Upper lobe of right lung (tissue), 1 donor: Measurements from ENCODE around the gene TTC33. TPM values are rescaled to one million over a fixed set of nuclear protein-coding genes. Genes with fewer than 3 reads are reported as not detected.
A peak's percentile ranks its signal among the peaks of the same experiment; 100 is the strongest.

ENCODE experiments used
- ATAC-seq: fragments of 200-7000 bp; cut with Tn5 transposase; one replicate; pipeline ENCODE4 v1.9.1; 2020; ENCODE audit warnings: mild to moderate bottlenecking, moderate library complexity
- DNase-seq: peaks from one replicate; pipeline ENCODE4 v3.0.0-alpha.2; 2020
- H3K27ac ChIP-seq: fragments of 200-600 bp; one replicate; pipeline ENCODE4 v1.8.0; 2022
- H3K27me3 ChIP-seq: fragments of 200-600 bp; one replicate; pipeline ENCODE4 v1.8.0; 2022; ENCODE audit warnings: mild to moderate bottlenecking
- H3K36me3 ChIP-seq: fragments of 200-600 bp; one replicate; pipeline ENCODE4 v1.8.0; 2022
- H3K4me1 ChIP-seq: fragments of 200-600 bp; one replicate; pipeline ENCODE4 v1.8.0; 2022
- H3K4me3 ChIP-seq: fragments of 200-600 bp; one replicate; pipeline ENCODE4 v1.8.0; 2022; ENCODE audit warnings: mild to moderate bottlenecking
- H3K9me3 ChIP-seq: fragments of 200-600 bp; one replicate; pipeline ENCODE4 v1.8.0; 2022
- intact Hi-C: fragments of 100-400 bp; cut with DNase I; formaldehyde crosslinking; loops from one replicate; pipeline ENCODE4 v1.11.0; 2022
- total RNA-seq: library from RNA; stranded (reverse); fragmentation: NEBNext Ultra II Directional; extraction: Animal tissue kit (Norgen Biotek cat#: 25700); gene quantifications from one replicate; pipeline ENCODE4 v1.2.1, GENCODE V29; 2021
- TF ChIP-seq, protein P1 (sequence below): fragments of 200-600 bp; IDR thresholded peaks from one replicate; pipeline ENCODE4 v1.8.0; 2022; ENCODE audit warnings: antibody characterized with exemption
- donor health status: DM: no; HTN: yes; CAD: no; lungs with severe emphysema.

Gene TTC33
- total RNA-seq, 1 donor from 2014 or later: 16.6 TPM

DNA sequence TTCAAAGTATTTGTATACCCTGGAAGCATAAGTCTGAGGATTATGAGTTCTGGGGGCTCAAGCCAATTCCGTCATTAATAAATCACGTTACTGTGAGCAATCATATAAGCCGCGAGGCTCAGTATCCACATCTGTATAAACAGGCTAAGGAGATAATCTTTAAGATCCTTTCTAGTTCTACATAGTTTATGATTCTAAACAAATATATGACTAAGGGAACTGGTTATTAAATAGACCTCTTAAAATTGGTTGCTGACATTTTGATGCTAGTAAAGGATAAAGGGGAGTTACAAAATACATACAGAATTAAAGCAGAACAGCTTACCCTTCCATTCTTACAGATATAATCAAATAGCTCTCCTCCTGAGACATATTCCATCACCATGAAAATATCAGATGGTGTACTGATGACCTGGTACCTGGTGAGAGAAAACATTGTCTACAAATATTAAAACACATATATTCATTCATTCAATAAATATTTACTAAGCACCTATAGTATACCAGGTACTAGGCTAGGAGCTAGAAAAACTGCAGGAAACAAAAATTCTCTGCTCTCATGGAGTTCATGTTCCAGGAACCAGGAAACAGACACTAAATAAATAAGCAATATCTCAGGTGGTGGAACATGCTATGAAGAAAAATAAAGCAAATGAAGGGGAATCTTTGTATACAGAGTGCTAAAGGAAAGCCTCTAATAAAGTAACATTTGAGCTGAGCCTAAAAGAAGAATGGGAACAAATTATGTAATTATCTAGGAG lies 19.5 kb upstream of the TTC33 start:
- H3K4me1 ChIP-seq: peaks cover 7% of the 10 kb centered on the region
- intact Hi-C loops: no loop called here
- H3K9me3 ChIP-seq: no peaks in the 10 kb centered on the region
- H3K27me3 ChIP-seq: no peaks in the 10 kb centered on the region
- H3K27ac ChIP-seq: no peak overlapping the region
- DNase-seq: no peak
- peaks cover 60% of the 10 kb centered on the region for H3K36me3 ChIP-seq
- TF ChIP-seq, protein P1, sequence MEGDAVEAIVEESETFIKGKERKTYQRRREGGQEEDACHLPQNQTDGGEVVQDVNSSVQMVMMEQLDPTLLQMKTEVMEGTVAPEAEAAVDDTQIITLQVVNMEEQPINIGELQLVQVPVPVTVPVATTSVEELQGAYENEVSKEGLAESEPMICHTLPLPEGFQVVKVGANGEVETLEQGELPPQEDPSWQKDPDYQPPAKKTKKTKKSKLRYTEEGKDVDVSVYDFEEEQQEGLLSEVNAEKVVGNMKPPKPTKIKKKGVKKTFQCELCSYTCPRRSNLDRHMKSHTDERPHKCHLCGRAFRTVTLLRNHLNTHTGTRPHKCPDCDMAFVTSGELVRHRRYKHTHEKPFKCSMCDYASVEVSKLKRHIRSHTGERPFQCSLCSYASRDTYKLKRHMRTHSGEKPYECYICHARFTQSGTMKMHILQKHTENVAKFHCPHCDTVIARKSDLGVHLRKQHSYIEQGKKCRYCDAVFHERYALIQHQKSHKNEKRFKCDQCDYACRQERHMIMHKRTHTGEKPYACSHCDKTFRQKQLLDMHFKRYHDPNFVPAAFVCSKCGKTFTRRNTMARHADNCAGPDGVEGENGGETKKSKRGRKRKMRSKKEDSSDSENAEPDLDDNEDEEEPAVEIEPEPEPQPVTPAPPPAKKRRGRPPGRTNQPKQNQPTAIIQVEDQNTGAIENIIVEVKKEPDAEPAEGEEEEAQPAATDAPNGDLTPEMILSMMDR: no peak
- H3K4me3 ChIP-seq: no peak overlapping the region
- no peak for ATAC-seq

DNA sequence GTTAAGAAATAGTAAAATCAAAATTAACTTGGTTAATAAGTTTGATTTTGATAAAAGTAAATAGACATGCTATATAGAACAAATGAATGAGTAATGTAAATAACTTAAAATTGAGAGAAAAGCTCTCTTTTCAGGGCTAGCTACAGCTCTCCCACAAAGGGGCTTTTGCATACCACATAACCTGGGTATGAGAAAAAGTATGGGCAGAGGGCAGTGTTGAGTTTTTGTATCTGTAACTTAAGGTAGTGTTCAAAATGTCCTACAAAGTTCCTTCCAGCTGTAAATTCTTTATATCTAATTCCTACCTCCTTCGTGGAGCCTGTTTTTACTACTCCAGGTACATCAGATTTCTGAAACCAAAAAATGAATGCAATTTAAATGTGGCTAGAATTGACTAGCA lies 18.9 kb upstream of the TTC33 start:
- Histone ChIP-seq H3K4me1 (peaks cover 7% of the 10 kb centered on the region), H3K27me3 (no peaks in the 10 kb centered on the region), H3K36me3 (peaks cover 65% of the 10 kb centered on the region), H3K27ac (no peak overlapping the region), H3K9me3 (no peaks in the 10 kb centered on the region), H3K4me3 (no peak overlapping the region)
- DNase-seq (no peak), ATAC-seq (no peak)
- intact Hi-C loops: no loop called here
- TF ChIP-seq, protein P1: no peak

DNA sequence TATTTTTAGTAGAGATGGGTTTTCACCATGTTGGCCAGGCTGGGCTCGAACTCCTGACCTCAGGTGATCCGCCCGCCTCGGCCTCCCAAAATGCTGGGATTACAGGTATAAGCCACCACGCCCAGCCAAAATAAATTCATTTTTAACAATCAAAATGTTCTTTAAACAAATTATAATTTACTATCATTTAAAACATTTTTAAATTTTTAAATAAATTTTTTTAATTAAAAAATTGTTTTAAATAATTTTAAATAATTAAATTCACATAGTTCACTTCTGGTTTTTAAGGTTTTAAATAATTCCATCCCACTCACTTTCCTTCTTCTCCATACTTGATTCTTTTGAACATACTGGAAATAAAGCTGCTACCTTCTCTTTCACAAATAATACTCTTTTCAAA lies 15.0 kb upstream of the TTC33 start:
- ATAC-seq: no peak
- H3K27ac ChIP-seq: no peak overlapping the region
- peaks cover 82% of the 10 kb centered on the region for H3K36me3 ChIP-seq
- H3K9me3 ChIP-seq: no peaks in the 10 kb centered on the region
- H3K4me3 ChIP-seq: no peak overlapping the region
- DNase-seq: no peak
- intact Hi-C loops: no loop called here
- TF ChIP-seq, protein P1: no peak
- peaks cover under 1% of the 10 kb centered on the region for H3K4me1 ChIP-seq
- H3K27me3 ChIP-seq: no peaks in the 10 kb centered on the region

DNA sequence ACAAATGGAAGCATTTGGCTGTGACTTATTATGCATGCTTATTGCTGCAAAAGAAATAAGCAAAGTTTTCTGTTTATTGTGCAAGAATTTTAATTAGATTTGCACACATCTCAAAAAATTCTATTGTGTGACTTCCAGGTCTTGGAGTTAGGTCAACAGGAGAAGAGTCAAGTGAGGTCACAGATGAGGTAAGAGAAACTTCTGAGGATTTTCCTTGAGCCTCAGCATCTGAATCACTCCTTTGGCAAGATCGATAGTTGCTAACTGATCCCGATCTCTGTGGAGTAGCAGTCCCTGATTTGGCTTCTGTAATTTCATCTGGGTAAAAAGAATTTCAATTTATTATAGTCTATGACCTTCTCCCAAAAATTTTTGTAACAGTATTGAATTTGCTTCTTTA lies 6.9 kb upstream of the TTC33 start:
- no peak overlapping the region for H3K4me3 ChIP-seq
- ATAC-seq (no peak), DNase-seq (no peak)
- TF ChIP-seq, protein P1: no peak
- no peak overlapping the region for H3K27ac ChIP-seq
- H3K36me3 ChIP-seq: peaks cover 69% of the 10 kb centered on the region
- no peaks in the 10 kb centered on the region for H3K9me3 ChIP-seq
- H3K27me3 ChIP-seq: no peaks in the 10 kb centered on the region
- H3K4me1 ChIP-seq: no peaks in the 10 kb centered on the region
- intact Hi-C loops: no loop called here

DNA sequence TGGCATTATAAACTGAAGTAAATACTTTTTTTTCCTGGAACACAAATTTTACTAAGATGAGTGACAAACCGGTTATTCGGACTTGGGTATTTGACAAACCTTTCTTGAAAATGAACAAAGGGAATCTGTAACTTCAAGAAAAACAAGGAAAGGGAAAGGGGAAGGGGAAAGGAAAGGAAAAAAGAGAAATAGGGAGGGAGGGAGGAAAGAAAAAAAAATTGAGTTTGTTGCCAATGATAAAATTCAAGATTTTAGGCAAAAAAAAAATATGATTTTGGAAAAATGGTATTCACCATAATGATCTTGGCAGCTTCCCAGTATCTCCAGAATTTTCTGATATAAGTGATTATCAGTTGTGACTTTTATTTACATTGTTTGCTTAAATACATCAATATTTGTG lies 1.6 kb upstream of the TTC33 start:
- peaks cover 16% of the 10 kb centered on the region for H3K36me3 ChIP-seq
- H3K27ac ChIP-seq: no peak overlapping the region
- no peak for ATAC-seq
- peaks cover 10% of the 10 kb centered on the region for H3K4me1 ChIP-seq
- no peaks in the 10 kb centered on the region for H3K27me3 ChIP-seq
- H3K9me3 ChIP-seq: no peaks in the 10 kb centered on the region
- H3K4me3 ChIP-seq: no peak overlapping the region
- intact Hi-C loops: no loop called here
- TF ChIP-seq, protein P1: no peak
- DNase-seq: no peak

DNA sequence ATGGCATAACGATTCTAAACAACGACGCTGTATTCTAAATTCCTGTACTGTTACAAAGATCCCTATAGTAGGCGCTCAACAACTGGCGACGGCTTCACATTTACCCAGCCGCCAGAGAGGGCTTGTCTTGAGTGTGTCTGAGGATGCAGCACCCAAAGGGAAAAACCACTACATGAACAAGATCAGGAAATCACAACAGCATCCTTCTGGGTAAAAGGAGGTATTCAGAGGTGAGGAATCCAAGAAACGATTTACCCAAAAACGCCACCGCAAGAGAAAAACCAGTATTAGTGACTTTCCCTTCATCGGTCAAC lies 711 bp downstream of the TTC33 start:
- Histone ChIP-seq H3K27ac (peak overlapping the region; percentile 86), H3K9me3 (no peaks in the 10 kb centered on the region), H3K36me3 (no peaks in the 10 kb centered on the region), H3K4me1 (peaks cover 10% of the 10 kb centered on the region), H3K27me3 (no peaks in the 10 kb centered on the region), H3K4me3 (peak overlapping the region; percentile 75)
- DNase-seq (peak; percentile 73), ATAC-seq (peak; percentile 89)
- TF ChIP-seq, protein P1: peak; percentile 69
- intact Hi-C loops: no loop called here
